ENCODE results near the gene TFAP2A.

- TF ChIP-seq CTCF (conservative IDR thresholded peaks at IDR 0.05) (no peak), ZFX (IDR thresholded peaks at IDR 0.05) (no peak)
These were observed 18.4 kb upstream of the TFAP2A start for GRCh38 chr6:10433322-10433721.
